PC-3 (cell line): ENCODE measurements around the gene POMP.

Source experiments
- CTCF ChIP-seq: fragments of 300-600 bp; sonication (generic); conservative IDR thresholded peaks from 2 replicates; pipeline ENCODE4 v1.5.1; 2017; ENCODE audit warnings: antibody characterized with exemption, low read depth, mild to moderate bottlenecking, low read length
- EZH2 ChIP-seq: fragments of 300-600 bp; sonication (generic); IDR thresholded peaks from one replicate; pipeline ENCODE4 v1.6.1; 2017; ENCODE audit warnings: antibody characterized with exemption, mild to moderate bottlenecking, low read length; ENCODE audit not compliant: unreplicated experiment

GRCh38 chr13:28697441-28697840, 38.5 kb downstream of the POMP start:
- TF ChIP-seq CTCF (no peak), EZH2 (no peak)
